MM.1S (cell line): Measurements from ENCODE around the gene CISTR.

ENCODE experiments used
- CTCF ChIP-seq: fragments of 300-600 bp; sonication (generic); IDR thresholded peaks from 2 replicates; pipeline ENCODE4 v1.5.1; 2016; ENCODE audit warnings: antibody characterized with exemption, low read length, mixed read lengths
- EZH2phosphoT487 ChIP-seq: fragments of 300-600 bp; sonication (generic); IDR thresholded peaks from 2 replicates; pipeline ENCODE4 v1.6.1; 2018; ENCODE audit warnings: antibody characterized with exemption, low read length

GRCh38 chr12:53785161-53785560, 33.4 kb upstream of the CISTR start:
- TF ChIP-seq CTCF (no peak), EZH2phosphoT487 (no peak)
